ENCODE data around the gene MYOG.

DNA sequence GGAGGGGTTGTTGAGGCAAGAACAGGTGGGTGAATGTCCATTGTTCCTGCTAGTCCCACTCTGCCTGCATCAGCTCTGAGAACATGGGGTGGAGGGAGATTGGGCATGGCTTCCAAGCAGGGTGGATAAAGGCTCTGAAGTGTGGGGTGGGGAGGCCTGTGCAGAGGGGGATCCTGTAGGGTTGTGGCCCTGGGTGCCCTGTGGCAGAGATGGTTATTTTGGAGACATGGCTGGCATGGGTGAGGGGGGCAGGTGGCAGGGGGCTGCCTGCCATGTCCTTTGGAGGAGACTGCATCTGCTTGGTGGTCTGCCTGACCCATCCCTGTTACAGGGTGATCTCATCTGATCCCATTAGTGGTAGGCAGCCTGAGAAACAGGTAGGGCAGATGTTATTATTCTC is 11.2 kb downstream of the MYOG start:
- TF ChIP-seq, protein P1, sequence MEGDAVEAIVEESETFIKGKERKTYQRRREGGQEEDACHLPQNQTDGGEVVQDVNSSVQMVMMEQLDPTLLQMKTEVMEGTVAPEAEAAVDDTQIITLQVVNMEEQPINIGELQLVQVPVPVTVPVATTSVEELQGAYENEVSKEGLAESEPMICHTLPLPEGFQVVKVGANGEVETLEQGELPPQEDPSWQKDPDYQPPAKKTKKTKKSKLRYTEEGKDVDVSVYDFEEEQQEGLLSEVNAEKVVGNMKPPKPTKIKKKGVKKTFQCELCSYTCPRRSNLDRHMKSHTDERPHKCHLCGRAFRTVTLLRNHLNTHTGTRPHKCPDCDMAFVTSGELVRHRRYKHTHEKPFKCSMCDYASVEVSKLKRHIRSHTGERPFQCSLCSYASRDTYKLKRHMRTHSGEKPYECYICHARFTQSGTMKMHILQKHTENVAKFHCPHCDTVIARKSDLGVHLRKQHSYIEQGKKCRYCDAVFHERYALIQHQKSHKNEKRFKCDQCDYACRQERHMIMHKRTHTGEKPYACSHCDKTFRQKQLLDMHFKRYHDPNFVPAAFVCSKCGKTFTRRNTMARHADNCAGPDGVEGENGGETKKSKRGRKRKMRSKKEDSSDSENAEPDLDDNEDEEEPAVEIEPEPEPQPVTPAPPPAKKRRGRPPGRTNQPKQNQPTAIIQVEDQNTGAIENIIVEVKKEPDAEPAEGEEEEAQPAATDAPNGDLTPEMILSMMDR (IDR thresholded peaks at IDR 0.05; ENCODE audit: borderline replicate concordance, extremely low read depth, low read length, poor library complexity, severe bottlenecking) = no peak
- TF ChIP-seq EZH2 (IDR thresholded peaks at IDR 0.05; ENCODE audit: borderline replicate concordance, low read depth, low read length, severe bottlenecking) = no peak

Measured in DND-41 (cell line).